Activated T-cell treated with anti-CD3 and anti-CD28 coated beads for 24 hours (primary cell): ENCODE measurements around the gene MORF4L1.
A peak's percentile ranks its signal among the peaks of the same experiment; 100 is the strongest.
"Not testable (repeated sequence)": the region's sequence is repeated elsewhere in the genome, so short reads cannot be mapped to it uniquely, and the experiment has no call there.

Source experiments
- DNase-seq: peaks from one replicate; pipeline ENCODE4 v3.0.0-alpha.2; 2020; ENCODE audit warnings: low read depth

MORF4L1 gene

GRCh38 chr15:78859971-78860719 is 12.5 kb upstream of the MORF4L1 start:
- DNase-seq, result peak; percentile 66

DNA sequence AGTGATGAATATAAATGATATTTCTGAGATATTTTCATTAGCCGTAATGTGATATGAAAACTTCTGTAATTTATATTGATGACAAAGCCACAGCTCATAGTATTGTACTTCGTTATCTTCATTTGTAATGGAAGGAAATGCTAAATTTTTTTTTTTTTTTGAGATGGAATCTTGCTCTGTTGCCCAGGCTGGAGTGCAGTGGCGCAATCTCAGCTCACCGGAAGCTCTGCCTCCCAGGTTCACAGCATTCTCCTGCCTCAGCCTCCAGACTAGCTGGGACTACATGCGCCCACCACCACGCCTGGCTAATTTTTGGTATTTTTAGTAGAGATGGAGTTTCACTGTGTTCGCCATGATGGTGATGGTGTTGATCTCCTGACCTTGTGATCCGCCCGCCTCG is 7.1 kb upstream of the MORF4L1 start:
- not testable (repeated sequence) for DNase-seq

DNA sequence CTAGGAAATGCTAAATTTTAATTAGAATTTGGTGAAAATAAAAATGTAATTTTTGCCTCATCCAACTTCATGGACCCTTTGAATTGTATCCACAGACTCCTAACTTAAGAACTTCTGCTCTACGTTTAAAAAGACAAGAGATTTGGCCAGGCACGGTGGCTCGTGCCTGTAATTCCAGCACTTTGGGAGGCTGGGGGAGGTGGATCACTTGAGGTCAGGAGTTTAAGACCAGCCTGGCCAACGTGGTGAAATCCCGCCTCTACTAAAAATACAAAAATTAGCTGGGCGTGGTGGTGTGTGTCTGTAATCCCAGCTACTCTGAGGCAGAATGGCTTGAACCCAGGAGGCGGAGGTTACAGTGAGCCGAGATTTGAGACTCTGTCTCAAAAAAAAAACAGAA is 6.7 kb upstream of the MORF4L1 start:
- DNase-seq, result not testable (repeated sequence)

DNA sequence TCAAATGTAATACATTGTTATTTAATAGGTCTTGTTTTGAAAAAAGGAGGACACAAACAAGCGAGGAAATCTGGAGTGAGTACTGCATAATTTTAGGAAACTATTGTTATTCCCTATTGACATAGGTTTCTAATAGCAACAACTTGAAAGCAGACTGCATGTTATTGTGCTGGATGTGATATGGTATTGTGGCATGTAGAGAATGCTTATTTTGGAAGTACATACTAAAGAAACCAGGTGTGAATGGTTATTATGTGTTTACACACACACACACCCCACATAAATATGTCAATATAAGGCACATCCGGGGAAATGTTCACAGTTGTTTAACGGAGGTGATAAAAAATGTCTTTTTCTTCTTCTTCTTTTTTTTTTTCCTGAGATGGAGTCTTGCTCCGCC is 5.9 kb upstream of the MORF4L1 start:
- DNase-seq, result no peak

DNA sequence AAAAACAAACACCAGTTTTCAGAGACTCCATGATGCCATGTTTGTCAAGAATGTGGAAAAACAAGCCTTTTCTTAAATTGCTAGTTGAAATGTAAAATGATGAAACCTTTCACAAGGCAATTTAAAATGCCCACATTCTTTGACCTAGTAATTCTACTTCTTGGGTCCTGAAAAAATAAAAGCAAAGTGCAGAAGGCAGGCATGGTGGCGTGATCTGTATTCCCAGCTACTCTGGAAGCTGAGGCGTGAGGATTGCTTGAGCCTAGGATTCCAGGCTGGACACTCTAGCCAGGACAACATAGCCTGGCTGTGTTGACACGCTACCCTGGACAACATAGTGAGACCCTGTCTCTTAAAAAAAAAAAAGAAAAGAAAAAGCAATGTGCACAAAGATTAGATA is 4.3 kb upstream of the MORF4L1 start:
- DNase-seq, result no peak

DNA sequence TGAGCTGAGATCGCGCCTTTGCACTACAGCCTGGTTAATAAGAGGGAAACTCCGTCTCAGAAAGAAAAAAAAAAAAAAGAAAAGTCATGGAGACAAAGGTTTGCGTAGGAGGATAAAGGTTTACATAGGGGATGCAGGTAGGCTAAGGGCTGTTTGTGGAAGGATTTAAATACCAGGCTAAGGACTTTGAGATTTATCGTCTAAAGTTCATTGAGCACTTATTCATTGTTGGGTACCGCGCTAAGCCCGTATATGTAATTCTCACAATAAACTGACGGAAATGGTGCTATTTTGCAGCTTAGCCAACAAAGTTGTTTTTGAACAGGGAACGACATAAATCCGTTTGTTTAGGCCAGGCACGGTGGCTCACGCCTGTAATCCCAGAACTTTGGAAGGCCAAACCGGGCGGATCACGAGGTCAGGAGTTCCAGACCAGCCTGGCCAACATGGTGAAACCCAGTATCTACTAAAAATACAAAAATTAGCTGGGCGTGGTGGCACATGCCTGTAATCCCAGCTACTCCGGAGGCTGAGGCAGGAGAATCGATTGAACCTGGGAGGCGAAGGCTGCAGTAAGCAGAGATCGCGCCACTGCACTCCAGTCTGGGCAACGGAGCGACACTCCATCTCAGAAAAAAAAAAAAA is 1.1 kb upstream of the MORF4L1 start:
- DNase-seq, result not testable (repeated sequence)

DNA sequence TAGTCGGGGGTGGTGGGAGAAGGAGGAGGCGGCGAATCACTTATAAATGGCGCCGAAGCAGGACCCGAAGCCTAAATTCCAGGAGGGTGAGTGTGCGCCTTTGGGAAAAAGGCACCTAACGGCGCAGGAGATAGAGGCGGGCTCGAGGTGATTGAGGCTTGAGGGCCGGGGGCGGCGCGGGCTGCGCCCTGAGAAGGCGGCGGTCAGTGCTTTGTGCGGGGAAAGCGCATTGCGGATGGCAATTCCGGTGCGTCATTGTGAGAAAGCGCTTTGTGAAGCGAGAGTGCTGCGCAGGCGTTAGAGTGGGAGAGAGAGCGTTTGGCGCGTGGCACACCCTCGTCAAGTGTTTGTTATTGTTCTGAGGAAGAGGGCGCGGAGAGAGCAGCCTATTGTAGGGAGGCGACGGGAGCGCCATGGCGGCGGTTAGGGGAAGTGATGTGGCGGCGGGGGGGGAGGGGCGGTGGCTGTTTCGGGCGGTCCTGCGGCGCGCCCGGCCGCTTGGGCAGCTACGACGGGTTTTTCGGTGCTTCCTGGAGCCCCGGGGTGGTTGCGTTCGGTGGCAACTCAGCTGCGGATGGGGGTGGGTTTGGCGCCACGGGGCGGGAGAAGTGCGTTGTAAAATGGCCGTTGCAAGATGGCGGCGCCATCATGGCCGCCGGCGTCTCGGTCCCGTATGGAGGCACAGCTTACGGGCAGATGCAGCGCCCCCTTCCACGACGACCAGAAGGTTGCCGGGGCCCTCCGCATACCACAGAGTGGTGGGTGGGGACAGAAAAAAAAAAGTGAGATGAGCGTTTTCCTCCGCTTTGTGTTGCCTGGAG is 492 bp downstream of the MORF4L1 start:
- DNase-seq, result peak; percentile 87

DNA sequence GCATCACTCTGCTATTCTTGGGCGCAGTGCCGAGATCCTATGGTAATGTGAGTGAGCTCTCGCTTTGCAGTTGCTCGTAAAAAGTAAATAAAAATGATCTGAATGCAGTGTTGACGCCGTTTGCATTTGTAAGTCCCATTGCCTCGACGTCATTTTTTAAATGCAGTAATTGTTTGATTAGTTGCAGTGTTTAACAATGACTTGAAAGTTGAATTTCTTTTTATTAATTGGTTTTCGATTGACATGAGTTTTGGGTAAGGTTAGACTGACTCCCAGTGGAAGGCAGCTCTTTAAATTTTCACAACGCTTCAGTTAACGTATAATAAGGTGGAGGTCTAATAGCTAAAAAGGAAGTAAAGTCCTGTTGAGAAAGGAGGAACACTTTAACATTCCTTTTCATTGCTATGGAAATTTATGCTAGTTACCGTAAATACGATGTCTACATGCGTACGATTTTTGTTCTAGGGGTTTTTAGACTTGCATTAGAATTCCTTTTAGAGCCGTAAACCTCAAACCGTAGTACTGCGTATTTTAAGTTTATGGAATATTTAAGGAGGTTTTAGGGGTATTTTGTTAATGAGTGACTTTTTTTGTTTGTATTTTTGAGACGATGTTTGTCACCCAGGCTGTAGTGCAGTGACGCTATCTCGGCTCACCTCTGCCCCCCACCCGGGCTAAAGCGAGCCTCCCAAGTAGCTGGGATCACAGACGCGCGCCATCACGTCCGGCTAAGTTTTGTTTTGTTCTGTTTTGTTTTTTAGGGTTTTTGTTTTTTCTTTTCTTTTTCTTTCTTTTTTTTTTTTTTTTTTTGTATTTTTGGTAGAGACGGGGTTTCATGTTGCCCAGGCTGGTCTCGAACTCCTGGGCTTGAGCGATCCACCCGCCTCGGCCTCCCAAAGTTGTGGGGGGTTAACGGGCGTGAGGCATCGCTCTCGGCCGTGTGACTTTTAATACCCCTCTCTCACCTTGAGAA is 1.4 kb downstream of the MORF4L1 start:
- no peak for DNase-seq

- DNase-seq, result no peak
Measured at GRCh38 chr15:78875107-78875914, 2.6 kb downstream of the MORF4L1 start.

- not testable (repeated sequence) for DNase-seq
Measured at GRCh38 chr15:78876954-78877353, 4.3 kb downstream of the MORF4L1 start.

DNA sequence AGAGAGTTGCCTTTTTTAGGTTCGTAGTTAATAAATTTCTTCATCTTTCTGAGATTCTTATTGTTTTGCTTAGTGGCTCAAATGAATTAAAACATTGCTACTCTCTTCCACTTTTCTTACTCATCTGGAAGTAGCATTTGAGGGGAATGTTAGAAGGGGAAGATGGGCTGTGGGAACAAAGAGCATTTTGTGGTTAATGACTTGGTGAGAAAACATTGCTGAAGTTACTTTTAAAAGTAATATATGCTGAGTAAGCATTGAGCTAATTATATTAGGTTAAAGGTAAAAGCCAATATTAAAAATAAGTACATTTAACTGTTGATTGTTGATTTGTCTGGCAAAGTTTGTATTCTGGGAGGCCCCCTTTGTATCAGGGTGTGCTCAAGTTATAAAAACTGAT is 5.7 kb downstream of the MORF4L1 start:
- DNase-seq, result no peak

GRCh38 chr15:78879517-78880241 is 7.0 kb downstream of the MORF4L1 start:
- no peak for DNase-seq

DNA sequence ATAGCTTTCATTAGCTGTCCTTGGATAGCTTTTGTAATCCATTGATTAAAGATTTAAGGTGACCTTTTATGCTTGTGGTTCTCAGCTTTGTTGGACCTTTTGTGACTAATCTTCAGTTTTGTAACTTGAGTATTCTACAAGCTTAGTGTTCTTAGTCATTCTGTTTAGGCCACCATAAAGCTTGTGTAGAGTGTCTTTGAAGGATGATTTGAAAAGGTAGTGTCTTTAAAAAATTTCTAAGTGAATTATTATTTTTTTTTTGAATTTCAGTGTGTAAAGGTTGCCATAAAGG is 7.5 kb downstream of the MORF4L1 start:
- DNase-seq, result no peak

DNA sequence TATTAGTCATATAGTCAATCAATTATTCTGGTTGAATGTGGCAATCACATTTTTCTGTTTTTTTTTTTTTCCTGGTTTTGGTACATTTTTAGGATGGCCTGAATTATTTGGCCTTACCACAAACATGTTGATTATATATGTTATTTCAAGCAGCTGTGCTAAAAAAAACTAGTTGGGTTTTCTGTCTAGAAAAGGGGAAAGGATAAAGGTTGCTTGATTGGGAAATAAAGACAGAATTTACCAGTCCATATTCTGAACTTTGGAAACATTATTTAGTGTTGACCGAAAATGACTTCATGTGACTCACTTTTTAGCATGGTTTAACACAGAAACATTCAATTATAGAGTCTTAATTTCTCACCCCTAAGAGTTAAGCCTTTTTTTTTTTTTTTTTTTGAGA is 8.1 kb downstream of the MORF4L1 start:
- no peak for DNase-seq

- no peak for DNase-seq
Measured at GRCh38 chr15:78881681-78882080, 9.0 kb downstream of the MORF4L1 start.

GRCh38 chr15:78889000-78889399 is 16.3 kb downstream of the MORF4L1 start:
- no peak for DNase-seq

DNA sequence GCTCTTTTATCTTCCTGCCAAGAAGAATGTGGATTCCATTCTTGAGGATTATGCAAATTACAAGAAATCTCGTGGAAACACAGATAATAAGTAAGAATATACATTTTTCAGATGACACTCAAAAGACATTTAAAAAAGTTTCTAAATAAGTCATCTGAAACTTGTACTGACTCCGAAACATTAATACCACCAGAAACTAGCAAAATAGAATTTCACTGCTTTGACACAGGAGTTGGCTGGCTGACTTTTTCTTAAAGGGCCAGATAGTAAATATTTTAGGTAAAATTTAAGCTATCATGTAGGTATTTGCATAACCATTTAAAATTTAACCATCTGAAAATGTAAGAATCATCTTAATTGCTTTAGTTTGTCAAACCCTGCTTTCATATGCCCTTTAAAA is 20.8 kb downstream of the MORF4L1 start:
- DNase-seq, result no peak

DNA sequence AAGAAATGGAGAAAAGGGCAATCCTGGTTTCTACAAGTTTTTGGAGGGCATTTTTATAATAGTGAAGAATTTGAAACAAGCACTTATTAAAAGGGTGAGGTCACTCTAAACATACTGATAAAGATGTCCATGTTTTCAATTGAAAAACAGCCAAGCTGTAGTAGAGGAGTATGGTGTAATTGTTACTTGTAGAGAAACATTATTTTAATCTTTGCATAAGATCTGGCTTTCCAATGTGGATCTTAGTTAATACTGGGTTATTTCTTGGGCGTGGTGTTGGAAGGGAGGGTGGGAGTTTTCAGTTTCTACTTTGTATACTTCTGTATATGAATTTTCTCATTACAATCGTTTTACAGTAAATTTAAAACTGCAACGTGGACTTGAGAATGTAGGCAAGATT is 22.8 kb downstream of the MORF4L1 start:
- DNase-seq, result no peak

DNA sequence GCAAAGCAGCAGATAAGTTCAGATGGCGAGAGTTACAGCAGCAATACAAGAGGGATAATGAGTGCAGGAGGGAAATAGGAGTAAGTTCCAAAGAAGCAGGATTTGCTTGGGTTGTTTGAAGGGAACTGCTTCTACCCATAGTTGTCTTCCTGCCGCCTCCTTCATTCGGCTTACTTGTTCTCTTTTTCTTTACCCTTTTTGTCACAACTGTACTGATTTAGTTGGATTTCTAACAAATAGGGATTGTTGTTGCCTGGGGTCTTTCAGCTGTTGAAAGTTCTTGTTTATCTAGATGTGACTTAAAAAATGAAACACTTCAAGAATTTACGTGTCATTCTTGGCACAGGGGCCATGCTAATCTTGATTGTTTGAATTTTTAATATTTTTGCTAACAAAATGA is 25.9 kb downstream of the MORF4L1 start:
- DNase-seq, result no peak

GRCh38 chr15:78900819-78901533 is 28.3 kb downstream of the MORF4L1 start:
- DNase-seq, result not testable (repeated sequence)
